GM18867 (cell line): ENCODE measurements around the gene RIN1.

ENCODE experiments used
- ATAC-seq: cut with Tn5 transposase; IDR thresholded peaks from one replicate; pipeline ENCODE4 v1.9.1; 2021; ENCODE audit warnings: mild to moderate bottlenecking, moderate library complexity; ENCODE audit not compliant: unreplicated experiment

The RIN1 gene

GRCh38 chr11:66284526-66285078 lies 51.6 kb downstream of the RIN1 start:
- no peak for ATAC-seq

GRCh38 chr11:66283461-66284105 lies 52.7 kb downstream of the RIN1 start:
- no peak for ATAC-seq

- ATAC-seq: peak; percentile 72
Measured at GRCh38 chr11:66282468-66283455, 53.5 kb downstream of the RIN1 start.
